ENCODE results near the gene F7.

Gene F7

GRCh38 chr13:113105921-113106452, 396 bp downstream of the F7 start:
- no peak overlapping the region for H3K27ac ChIP-seq (ENCODE audit: extremely low read depth, low read depth, low read length)
- ChIA-PET POLR2A (no interaction called here), CTCF (no interaction called here)
- no peak overlapping the region for H3K4me3 ChIP-seq (ENCODE audit: low read depth, low read length)
- H3K9me3 ChIP-seq (ENCODE audit: control insufficient read depth, insufficient read depth, low read depth, low read length): no peaks in the 10 kb centered on the region
- TF ChIP-seq BCL6B (tag by site-specific recombination; IDR thresholded peaks at IDR 0.05) (no peak), ZNF610 (tag by site-specific recombination; IDR thresholded peaks at IDR 0.05; ENCODE audit: borderline replicate concordance) (no peak), ZBTB6 (tag by site-specific recombination; IDR thresholded peaks at IDR 0.05) (no peak), ZNF544 (tag by site-specific recombination; IDR thresholded peaks at IDR 0.05) (no peak), ZBTB8A (tag by site-specific recombination; IDR thresholded peaks at IDR 0.05) (no peak), ZNF266 (tag by site-specific recombination; IDR thresholded peaks at IDR 0.05; ENCODE audit: low read depth) (no peak), ZNF335 (tag by site-specific recombination; conservative IDR thresholded peaks at IDR 0.05) (no peak), KLF10 (tag by site-specific recombination; IDR thresholded peaks at IDR 0.05) (no peak), ATF2 (tag by site-specific recombination; IDR thresholded peaks at IDR 0.05; ENCODE audit: low read depth) (no peak), ZFP41 (tag by site-specific recombination; IDR thresholded peaks at IDR 0.05; ENCODE audit: borderline replicate concordance) (no peak), ZNF354C (tag by site-specific recombination; IDR thresholded peaks at IDR 0.05; ENCODE audit: borderline replicate concordance, low read depth) (no peak), YY1 (tag by site-specific recombination; IDR thresholded peaks at IDR 0.05) (no peak), ZNF76 (tag by site-specific recombination; IDR thresholded peaks at IDR 0.05; ENCODE audit: borderline replicate concordance, low read depth) (no peak), GFI1B (tag by site-specific recombination; IDR thresholded peaks at IDR 0.05) (no peak), ZNF184 (tag by site-specific recombination; IDR thresholded peaks at IDR 0.05) (no peak), TSHZ1 (tag by site-specific recombination; IDR thresholded peaks at IDR 0.05; ENCODE audit: borderline replicate concordance) (no peak), ZNF433 (tag by site-specific recombination; IDR thresholded peaks at IDR 0.05; ENCODE audit: low read depth) (no peak), ZNF600 (tag by site-specific recombination; IDR thresholded peaks at IDR 0.05) (no peak), PRDM1 (tag by site-specific recombination; IDR thresholded peaks at IDR 0.05) (no peak)
- no peaks in the 10 kb centered on the region for H3K36me3 ChIP-seq (ENCODE audit: control insufficient read depth in 2 of 2, insufficient read depth in 1 of 2, low read length in 2 of 2)
- H3K4me1 ChIP-seq (ENCODE audit: control insufficient read depth, insufficient read depth, low read length): no peaks in the 10 kb centered on the region

Measured in HEK293 (cell line).